Esophagus muscularis mucosa (tissue), 4 donors: Measurements from ENCODE around the gene AMACR. TPM values are rescaled to one million over a fixed set of nuclear protein-coding genes. Genes with fewer than 3 reads are reported as not detected.
"Not testable (repeated sequence)": the region's sequence is repeated elsewhere in the genome, so short reads cannot be mapped to it uniquely, and the experiment has no call there.

Experiments
- DNase-seq: peaks from one replicate; pipeline ENCODE4 v3.0.0-alpha.2; 2017; ENCODE audit errors: extremely low spot score
- H3K27ac ChIP-seq, 4 donors: fragments of 200-600 bp; sonication (generic); replicated peaks in 1 of 4; 1 replicate in 3 of 4; 2 replicates in 1 of 4; pipeline ENCODE4 v1.5.1; 2016 to 2019; ENCODE audit warnings: mild to moderate bottlenecking in 1 of 4
- H3K27me3 ChIP-seq, 4 donors: fragments of 200-600 bp; sonication (generic); one replicate each; pipeline versions ENCODE4 v1.5.1 to v1.6.0; 2016 to 2019
- H3K36me3 ChIP-seq, 4 donors: fragments of 200-600 bp; sonication (generic); one replicate each; pipeline ENCODE4 v1.5.1; 2016 to 2019
- H3K4me1 ChIP-seq, 4 donors: fragments of 200-600 bp; sonication (generic); one replicate each; pipeline ENCODE4 v1.5.1; 2016 to 2019
- H3K4me3 ChIP-seq, 4 donors: fragments of 200-600 bp; sonication (generic); 1 replicate in 2 of 4; 2 replicates in 2 of 4; pipeline ENCODE4 v1.5.1; 2016 to 2019; ENCODE audit warnings: mild to moderate bottlenecking in 4 of 4, moderate library complexity in 1 of 4
- H3K9me3 ChIP-seq, 4 donors: fragments of 200-600 bp; sonication (generic); 1 replicate in 3 of 4; 2 replicates in 1 of 4; pipeline ENCODE4 v1.5.1; 2016 to 2019
- CTCF ChIP-seq, 3 experiments: fragments of 200-600 bp in 2 of 3; fragments of 450-650 bp in 1 of 3; sonication (generic) in 2 of 3; IDR thresholded peaks; one replicate each; pipeline ENCODE4 v1.5.1; 2017 to 2019; ENCODE audit warnings: antibody characterized with exemption in 3 of 3, mild to moderate bottlenecking in 2 of 3, moderate library complexity in 1 of 3
- EP300 ChIP-seq: sonication (generic); formaldehyde crosslinking; IDR thresholded peaks from one replicate; pipeline ENCODE4 v1.6.1; 2017; ENCODE audit warnings: antibody characterized with exemption
- POLR2A ChIP-seq: fragments of 450-650 bp; IDR thresholded peaks from one replicate; pipeline ENCODE4 v1.6.1; 2017; ENCODE audit warnings: antibody characterized with exemption, moderate library complexity, mild to moderate bottlenecking, low read depth
- POLR2AphosphoS5 ChIP-seq, 2 donors: sonication (generic); formaldehyde crosslinking; IDR thresholded peaks; one replicate each; pipeline ENCODE4 v1.6.1; 2017; ENCODE audit warnings: antibody characterized with exemption in 2 of 2
- WGBS: methylation state at CpG from one replicate; pipeline ENCODE4 v1.1.5; 2018; 5-methylcytosine and 5-hydroxymethylcytosine counted together
- intact Hi-C: fragments of 100-400 bp; cut with DNase I; formaldehyde crosslinking; loops from one replicate; pipeline ENCODE4 v1.15.1; 2023
- total RNA-seq, 4 donors: library from RNA; depleted of rRNA; stranded (reverse); fragments of >200 nt; gene quantifications; one replicate each; pipeline versions ENCODE4 v1.1.0 to v1.2.1, GENCODE V29; 2016

The AMACR gene
- total RNA-seq, 4 donors from 2014 or later: 6.1 to 12.7 (median 9.5) TPM

- intact Hi-C loops: no loop called here
These were observed 50.2 kb downstream of the AMACR start for GRCh38 chr5:33957577-33958150.

DNA sequence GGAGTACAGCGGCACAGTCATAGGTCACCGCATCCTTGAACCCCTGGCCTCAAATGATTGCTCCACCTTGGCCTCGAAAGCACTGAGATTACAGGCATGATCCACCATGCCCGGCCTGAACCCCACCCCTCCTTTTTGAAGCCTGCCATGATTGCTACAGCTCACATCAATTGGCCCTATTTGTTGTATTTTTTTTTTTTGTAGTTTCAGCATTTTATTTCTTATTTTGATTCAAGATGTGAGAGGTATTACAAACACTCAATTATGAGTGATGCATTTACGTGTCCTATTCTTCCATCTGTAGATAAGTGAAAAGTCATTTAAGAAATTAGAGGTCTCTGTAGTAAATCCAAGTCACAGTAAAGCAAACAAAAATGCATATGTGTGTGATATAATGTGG is 55.7 kb downstream of the AMACR start:
- DNase-seq, H3K27me3 ChIP-seq, H3K27ac ChIP-seq, intact Hi-C loops, H3K4me1 ChIP-seq, H3K36me3 ChIP-seq, H3K4me3 ChIP-seq: not testable (repeated sequence)
- WGBS: 75% methylated on average over 5 of the region's 5 CpGs
- peaks cover 0 to 13% (median 3%) of the 10 kb centered on the region in 4 donors for H3K9me3 ChIP-seq

More at GRCh38 chr5:33957577-33958150, 50.2 kb downstream of the AMACR start:
- no peaks in the 10 kb centered on the region for H3K4me1 ChIP-seq
- H3K27ac ChIP-seq: no peak overlapping the region
- WGBS: 46% methylated on average over 2 of the region's 2 CpGs
- H3K4me3 ChIP-seq: no peak overlapping the region
- no peak for TF ChIP-seq POLR2A
- no peak for TF ChIP-seq CTCF (IDR thresholded peaks at IDR 0.05)
- no peak for TF ChIP-seq POLR2AphosphoS5 (IDR thresholded peaks at IDR 0.05)
- TF ChIP-seq EP300: no peak
- H3K27me3 ChIP-seq: no peaks in the 10 kb centered on the region
- no peak for DNase-seq
- peaks cover 0 to 13% (median 3%) of the 10 kb centered on the region in 4 donors for H3K9me3 ChIP-seq
- no peaks in the 10 kb centered on the region for H3K36me3 ChIP-seq

GRCh38 chr5:33944543-33945132 is 63.2 kb downstream of the AMACR start:
- intact Hi-C loops: no loop called here
- no peak for DNase-seq
- no peak for TF ChIP-seq POLR2A
- no peak for TF ChIP-seq POLR2AphosphoS5 (IDR thresholded peaks at IDR 0.05)
- no peak for TF ChIP-seq EP300
- TF ChIP-seq CTCF (IDR thresholded peaks at IDR 0.05): no peak
- Histone ChIP-seq H3K4me1 (no peaks in the 10 kb centered on the region), H3K4me3 (no peak overlapping the region), H3K9me3 (no peaks in the 10 kb centered on the region), H3K36me3 (no peaks in the 10 kb centered on the region), H3K27me3 (peaks cover 0 to 29% (median 2%) of the 10 kb centered on the region in 4 donors), H3K27ac (no peak overlapping the region)
- 87% methylated on average over 12 of the region's 12 CpGs for WGBS

- WGBS: 80% methylated on average over 5 of the region's 5 CpGs
- DNase-seq: no peak
- TF ChIP-seq POLR2AphosphoS5 (IDR thresholded peaks at IDR 0.05): no peak
- no peak for TF ChIP-seq POLR2A
- TF ChIP-seq CTCF (IDR thresholded peaks at IDR 0.05): no peak
- TF ChIP-seq EP300: no peak
- Histone ChIP-seq H3K9me3 (no peaks in the 10 kb centered on the region), H3K27me3 (peaks cover 0 to 64% (median 24%) of the 10 kb centered on the region in 4 donors), H3K4me3 (no peak overlapping the region), H3K36me3 (no peaks in the 10 kb centered on the region), H3K4me1 (peaks cover 6 to 20% (median 12%) of the 10 kb centered on the region in 4 donors), H3K27ac (no peak overlapping the region)
- intact Hi-C loops: no loop called here
These were observed 66.8 kb downstream of the AMACR start for GRCh38 chr5:33941090-33941489.

- no peaks in the 10 kb centered on the region for H3K36me3 ChIP-seq
- WGBS: 80% methylated on average over 8 of the region's 8 CpGs
- H3K27ac ChIP-seq: no peak overlapping the region
- DNase-seq: peak; percentile 64
- no peaks in the 10 kb centered on the region for H3K9me3 ChIP-seq
- no peak overlapping the region for H3K4me3 ChIP-seq
- no peak for TF ChIP-seq CTCF (IDR thresholded peaks at IDR 0.05)
- TF ChIP-seq EP300: no peak
- no peak for TF ChIP-seq POLR2A
- TF ChIP-seq POLR2AphosphoS5 (IDR thresholded peaks at IDR 0.05): no peak
- H3K4me1 ChIP-seq: peaks cover 9 to 25% (median 17%) of the 10 kb centered on the region in 4 donors
- intact Hi-C loops: no loop called here
- H3K27me3 ChIP-seq: peaks cover 0 to 75% (median 25%) of the 10 kb centered on the region in 4 donors
These were observed 68.1 kb downstream of the AMACR start for GRCh38 chr5:33939556-33940262.
